ENCODE measurements around the gene PVRIG.
A peak's percentile ranks its signal among the peaks of the same experiment; 100 is the strongest.

PVRIG gene

DNA sequence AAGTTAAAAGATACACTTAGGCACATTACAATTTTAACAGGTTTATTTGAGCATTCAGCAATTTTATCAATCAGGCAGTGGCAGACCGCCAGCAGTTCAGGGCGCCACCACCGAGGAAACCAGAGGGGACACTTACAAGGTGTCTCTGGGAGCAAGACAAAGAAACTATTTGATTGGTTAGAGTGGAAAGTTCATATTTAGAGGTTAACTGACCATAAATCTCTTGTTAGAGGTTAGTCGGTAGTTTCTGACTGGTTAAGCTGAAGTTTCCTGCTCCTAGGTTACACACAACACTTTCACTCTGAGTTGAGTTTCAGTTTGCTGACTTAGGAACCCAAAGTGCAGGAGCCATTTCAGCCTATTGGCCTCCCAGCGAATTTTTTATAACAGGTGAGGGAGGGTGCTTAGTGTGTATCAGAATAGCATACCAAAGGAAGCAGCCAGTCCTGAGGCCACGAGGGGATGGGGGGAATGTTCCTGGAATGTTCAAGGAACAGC is 10.8 kb upstream of the PVRIG start:
- no peak overlapping the region for H2AFZ ChIP-seq (ENCODE audit: low read depth)

DNA sequence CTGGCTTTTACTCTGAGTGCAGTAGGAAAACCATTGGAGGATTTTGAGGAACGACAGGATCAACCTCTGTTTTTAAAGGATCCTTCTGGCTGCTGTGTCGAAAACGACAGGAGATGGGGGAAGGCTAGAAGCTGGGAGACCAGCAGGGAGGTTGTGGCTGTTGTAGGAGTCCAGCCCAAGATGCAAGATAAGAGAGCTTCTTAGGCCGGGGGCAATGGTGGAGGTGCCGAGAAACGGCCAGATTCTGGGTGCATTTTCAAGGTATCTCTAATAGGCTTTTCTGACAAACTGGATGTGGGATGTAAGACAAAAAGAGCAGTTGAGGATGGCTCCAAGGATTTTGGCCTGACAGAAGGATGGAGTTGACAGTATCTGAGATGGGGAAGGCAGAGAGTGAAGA is 10.3 kb upstream of the PVRIG start:
- Histone ChIP-seq H3K9ac (no peak overlapping the region), H3K4me3 (IDR thresholded peaks at IDR 0.05; ENCODE audit: insufficient read depth, low read depth, low read length) (no peak overlapping the region)

More for the DNA sequence above, 10.8 kb upstream of the PVRIG start:
- Histone ChIP-seq H3K27me3 (ENCODE audit: insufficient read depth, low read depth) (peaks cover 85% of the 10 kb centered on the region), H3K4me3 (IDR thresholded peaks at IDR 0.05; ENCODE audit: insufficient read depth, low read depth, low read length) (no peak overlapping the region), H3K4me2 (peak overlapping the region; percentile 47; the same call in 1 of the 2 replicates), H3K27ac (no peak overlapping the region), H3K9ac (no peak overlapping the region), H4K20me1 (ENCODE audit: insufficient read depth) (0 out of 2 replicates have a peak, but pooled peaks cover 6% of the 10 kb centered on the region), H3K79me2 (ENCODE audit: insufficient read depth, low read depth) (no peaks in the 10 kb centered on the region), H3K36me3 (ENCODE audit: insufficient read depth) (no peaks in the 10 kb centered on the region), H3K4me1 (ENCODE audit: low read depth, poor library complexity, severe bottlenecking) (peaks cover 21% of the 10 kb centered on the region)
- TF ChIP-seq, protein P1, sequence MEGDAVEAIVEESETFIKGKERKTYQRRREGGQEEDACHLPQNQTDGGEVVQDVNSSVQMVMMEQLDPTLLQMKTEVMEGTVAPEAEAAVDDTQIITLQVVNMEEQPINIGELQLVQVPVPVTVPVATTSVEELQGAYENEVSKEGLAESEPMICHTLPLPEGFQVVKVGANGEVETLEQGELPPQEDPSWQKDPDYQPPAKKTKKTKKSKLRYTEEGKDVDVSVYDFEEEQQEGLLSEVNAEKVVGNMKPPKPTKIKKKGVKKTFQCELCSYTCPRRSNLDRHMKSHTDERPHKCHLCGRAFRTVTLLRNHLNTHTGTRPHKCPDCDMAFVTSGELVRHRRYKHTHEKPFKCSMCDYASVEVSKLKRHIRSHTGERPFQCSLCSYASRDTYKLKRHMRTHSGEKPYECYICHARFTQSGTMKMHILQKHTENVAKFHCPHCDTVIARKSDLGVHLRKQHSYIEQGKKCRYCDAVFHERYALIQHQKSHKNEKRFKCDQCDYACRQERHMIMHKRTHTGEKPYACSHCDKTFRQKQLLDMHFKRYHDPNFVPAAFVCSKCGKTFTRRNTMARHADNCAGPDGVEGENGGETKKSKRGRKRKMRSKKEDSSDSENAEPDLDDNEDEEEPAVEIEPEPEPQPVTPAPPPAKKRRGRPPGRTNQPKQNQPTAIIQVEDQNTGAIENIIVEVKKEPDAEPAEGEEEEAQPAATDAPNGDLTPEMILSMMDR (conservative IDR thresholded peaks at IDR 0.05; ENCODE audit: low read depth, low read length): no peak

DNA sequence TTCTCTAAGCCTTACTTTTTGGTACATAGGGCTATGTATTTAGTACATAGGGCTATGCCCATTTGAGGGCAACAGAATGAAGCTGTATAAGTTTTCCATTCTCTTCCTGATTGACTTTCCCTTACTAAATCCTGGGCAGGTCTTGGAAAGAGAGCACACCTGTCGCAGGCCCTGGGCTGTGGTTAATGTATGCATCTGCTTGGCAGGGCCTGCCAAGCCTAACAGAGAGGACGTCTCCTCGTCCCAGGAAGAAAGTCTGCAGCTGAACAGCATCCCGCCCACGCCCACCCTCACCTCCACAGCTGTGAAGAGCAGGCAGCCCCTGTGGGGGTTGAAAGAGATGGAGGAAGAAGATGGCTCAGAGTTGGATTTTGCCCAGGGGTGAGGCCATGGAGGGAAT is 8.9 kb upstream of the PVRIG start:
- peaks cover 76% of the 10 kb centered on the region for H3K27me3 ChIP-seq (ENCODE audit: insufficient read depth, low read depth)
- TF ChIP-seq, protein P1 (conservative IDR thresholded peaks at IDR 0.05; ENCODE audit: low read depth, low read length): no peak
- no peak overlapping the region for H3K4me2 ChIP-seq
- 0 out of 2 replicates have a peak, but pooled peaks cover 6% of the 10 kb centered on the region for H4K20me1 ChIP-seq (ENCODE audit: insufficient read depth)
- H3K79me2 ChIP-seq (ENCODE audit: insufficient read depth, low read depth): no peaks in the 10 kb centered on the region
- peaks cover 21% of the 10 kb centered on the region for H3K4me1 ChIP-seq (ENCODE audit: low read depth, poor library complexity, severe bottlenecking)
- no peak overlapping the region for H3K9ac ChIP-seq
- no peak overlapping the region for H3K4me3 ChIP-seq (IDR thresholded peaks at IDR 0.05; ENCODE audit: insufficient read depth, low read depth, low read length)
- H3K36me3 ChIP-seq (ENCODE audit: insufficient read depth): no peaks in the 10 kb centered on the region
- no peak overlapping the region for H2AFZ ChIP-seq (ENCODE audit: low read depth)
- no peak overlapping the region for H3K27ac ChIP-seq

More for the DNA sequence above, 10.3 kb upstream of the PVRIG start:
- H3K36me3 ChIP-seq (ENCODE audit: insufficient read depth): no peaks in the 10 kb centered on the region
- TF ChIP-seq, protein P1 (conservative IDR thresholded peaks at IDR 0.05; ENCODE audit: low read depth, low read length): no peak
- H4K20me1 ChIP-seq (ENCODE audit: insufficient read depth): 0 out of 2 replicates have a peak, but pooled peaks cover 6% of the 10 kb centered on the region
- no peaks in the 10 kb centered on the region for H3K79me2 ChIP-seq (ENCODE audit: insufficient read depth, low read depth)
- H3K4me1 ChIP-seq (ENCODE audit: low read depth, poor library complexity, severe bottlenecking): peaks cover 21% of the 10 kb centered on the region
- no peak overlapping the region for H3K27ac ChIP-seq
- H3K4me2 ChIP-seq: peak overlapping the region; percentile 47; the same call in 1 of the 2 replicates
- no peak overlapping the region for H2AFZ ChIP-seq (ENCODE audit: low read depth)
- peaks cover 80% of the 10 kb centered on the region for H3K27me3 ChIP-seq (ENCODE audit: insufficient read depth, low read depth)

DNA sequence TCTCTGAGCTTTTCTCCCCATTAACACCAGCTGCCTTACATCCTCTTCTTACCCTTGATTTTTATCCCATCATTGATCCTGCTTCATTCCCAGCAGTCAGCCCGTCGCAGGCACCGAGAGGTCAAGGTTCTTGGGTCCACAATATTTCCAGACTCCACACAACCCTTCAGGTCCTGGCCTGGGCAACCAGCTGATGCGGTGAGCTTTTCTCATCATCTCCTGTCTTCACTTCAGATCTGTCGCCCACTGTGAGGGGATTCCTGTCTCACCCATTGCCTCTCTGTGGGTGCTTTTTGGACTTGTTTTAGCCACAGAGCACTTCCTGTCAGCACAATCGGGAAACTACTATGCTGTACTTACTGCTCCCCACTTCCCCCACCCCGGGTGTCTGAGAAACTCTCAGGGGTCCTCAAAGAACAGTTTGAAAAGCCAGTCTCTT is 8.4 kb upstream of the PVRIG start:
- TF ChIP-seq, protein P1 (conservative IDR thresholded peaks at IDR 0.05; ENCODE audit: low read depth, low read length): no peak
- H4K20me1 ChIP-seq (ENCODE audit: insufficient read depth): 0 out of 2 replicates have a peak, but pooled peaks cover 6% of the 10 kb centered on the region
- no peak overlapping the region for H3K9ac ChIP-seq
- H2AFZ ChIP-seq (ENCODE audit: low read depth): no peak overlapping the region
- H3K4me2 ChIP-seq: no peak overlapping the region
- H3K4me1 ChIP-seq (ENCODE audit: low read depth, poor library complexity, severe bottlenecking): peaks cover 24% of the 10 kb centered on the region
- no peak overlapping the region for H3K4me3 ChIP-seq (IDR thresholded peaks at IDR 0.05; ENCODE audit: insufficient read depth, low read depth, low read length)
- H3K36me3 ChIP-seq (ENCODE audit: insufficient read depth): no peaks in the 10 kb centered on the region
- no peaks in the 10 kb centered on the region for H3K79me2 ChIP-seq (ENCODE audit: insufficient read depth, low read depth)
- H3K27ac ChIP-seq: no peak overlapping the region
- H3K27me3 ChIP-seq (ENCODE audit: insufficient read depth, low read depth): peaks cover 82% of the 10 kb centered on the region

Data from KMS-11 (cell line).